GM12878 (cell line): ENCODE results near the gene CXorf58.

Source experiments
- ATF3 ChIP-seq: IDR thresholded peaks from 2 replicates; pipeline ENCODE4 v1.6.1; 2011; ENCODE audit warnings: low read depth, mild to moderate bottlenecking, low read length, moderate library complexity, borderline replicate concordance; ENCODE audit errors: extremely low read depth
- CTCF ChIP-seq, 3 experiments: IDR thresholded peaks in 2 of 3; conservative IDR thresholded peaks in 1 of 3; 2 replicates each; pipeline ENCODE4 v1.5.1; 2011; ENCODE audit warnings: low read depth in 3 of 3, low read length in 3 of 3, mild to moderate bottlenecking in 3 of 3, control low read depth in 2 of 3, moderate library complexity in 2 of 3, inconsistent platforms in 1 of 3, mixed read lengths in 1 of 3; ENCODE audit not compliant: control insufficient read depth in 2 of 3, insufficient read depth in 1 of 3; ENCODE audit errors: extremely low read depth in 1 of 3
- EP300 ChIP-seq, 2 experiments: fragments of 150-350 bp in 1 of 2; IDR thresholded peaks; 2 replicates each; pipeline ENCODE4 v1.6.1; 2011 to 2012; ENCODE audit warnings: low read depth in 2 of 2, low read length in 2 of 2, borderline replicate concordance in 1 of 2, improper control_type of control experiment in 1 of 2, inconsistent platforms in 1 of 2; ENCODE audit not compliant: control insufficient read depth in 1 of 2
- MTA2 ChIP-seq: fragments of 450-650 bp; IDR thresholded peaks from 2 replicates; pipeline ENCODE4 v1.6.1; 2016; ENCODE audit warnings: low read depth, mild to moderate bottlenecking, moderate library complexity
- MYC ChIP-seq: IDR thresholded peaks from 2 replicates; pipeline ENCODE4 v1.6.1; 2011; ENCODE audit warnings: mild to moderate bottlenecking, low read length, moderate library complexity, inconsistent platforms; ENCODE audit not compliant: insufficient read depth, insufficient replicate concordance, insufficient read length, severe bottlenecking
- PAX8 ChIP-seq: fragments of 450-650 bp; IDR thresholded peaks from 2 replicates; pipeline ENCODE4 v1.6.1; 2017; ENCODE audit warnings: mild to moderate bottlenecking, moderate library complexity
- POLR2A ChIP-seq: IDR thresholded peaks from 2 replicates; pipeline ENCODE4 v1.6.1; 2011; ENCODE audit warnings: low read depth, mild to moderate bottlenecking, low read length
- POLR2AphosphoS5 ChIP-seq: IDR thresholded peaks from 2 replicates; pipeline ENCODE4 v1.6.1; 2011; ENCODE audit warnings: mild to moderate bottlenecking, low read length, inconsistent platforms
- POU2F2 ChIP-seq: IDR thresholded peaks from 3 replicates; pipeline ENCODE4 v1.6.1; 2011; ENCODE audit warnings: low read depth, mild to moderate bottlenecking, low read length, borderline replicate concordance
- SIN3A ChIP-seq: IDR thresholded peaks from 2 replicates; pipeline ENCODE4 v1.6.1; 2012; ENCODE audit warnings: low read depth, low read length, improper control_type of control experiment
- SPI1 ChIP-seq: IDR thresholded peaks from 2 replicates; pipeline ENCODE4 v1.6.1; 2011; ENCODE audit warnings: low read depth, mild to moderate bottlenecking, low read length, moderate library complexity, borderline replicate concordance; ENCODE audit not compliant: insufficient read depth
- USF2 ChIP-seq: IDR thresholded peaks from 2 replicates; pipeline ENCODE4 v1.6.1; 2011; ENCODE audit warnings: low read depth, low read length, improper control_type of control experiment, borderline replicate concordance
- ZBTB40 ChIP-seq: fragments of 450-650 bp; IDR thresholded peaks from 2 replicates; pipeline ENCODE4 v1.6.1; 2016; ENCODE audit warnings: mild to moderate bottlenecking, moderate library complexity, borderline replicate concordance

GRCh38 chrX:23932046-23932445, 24.2 kb downstream of the CXorf58 start:
- TF ChIP-seq MTA2 = no peak
- TF ChIP-seq SPI1 = no peak
- TF ChIP-seq ATF3 = no peak
- TF ChIP-seq SIN3A = no peak
- no peak for TF ChIP-seq POLR2A
- TF ChIP-seq POLR2AphosphoS5 = no peak
- TF ChIP-seq USF2 = no peak
- TF ChIP-seq EP300 (IDR thresholded peaks at IDR 0.05; ENCODE audit: borderline replicate concordance in 1 of 2, control insufficient read depth in 1 of 2, low read depth in 2 of 2, low read length in 2 of 2) = no peak
- no peak for TF ChIP-seq ZBTB40
- TF ChIP-seq PAX8 = no peak
- no peak for TF ChIP-seq CTCF (IDR thresholded peaks at IDR 0.05 in 2 of 3, conservative IDR thresholded peaks at IDR 0.05 in 1 of 3; ENCODE audit: control insufficient read depth in 2 of 3, extremely low read depth in 1 of 3, insufficient read depth in 1 of 3, low read depth in 3 of 3, low read length in 3 of 3)
- no peak for TF ChIP-seq MYC
- TF ChIP-seq POU2F2 = no peak
